K562 (cell line): ENCODE results near the gene SNX9. TPM values are rescaled to one million over a fixed set of nuclear protein-coding genes. Genes with fewer than 3 reads are reported as not detected.
A peak's percentile ranks its signal among the peaks of the same experiment; 100 is the strongest.

Source experiments
- ATAC-seq: fragments of 200-7000 bp; cut with Tn5 transposase; 3 replicates; pipeline ENCODE4 v1.9.1; 2020; ENCODE audit warnings: moderate library complexity
- BruUV-seq: library from RNA; stranded (reverse); fragments of 400-500 nt; replicated peaks from 2 replicates; lab custom pipeline; 2021; lab: Mats Ljungman, UMichigan
- CTCF ChIA-PET: fragments of 300-600 bp; formaldehyde crosslinking; extraction: SDS; loops from one replicate; lab custom pipeline; 2021; ENCODE audit warnings: low intra/inter-chr PET ratio; lab: Yijun Ruan, JAX
- POLR2A ChIA-PET: fragments of 300-600, 350-650 bp; sonication (Branson Sonifier 250); formaldehyde crosslinking; extraction: SDS; loops from one replicate; lab custom pipeline; 2021; ENCODE audit warnings: antibody characterized with exemption, inconsistent platforms; lab: Yijun Ruan, JAX
- DNase-seq, 4 experiments: peaks; one replicate each; pipeline versions ENCODE4 v3.0.0 to v3.0.0-alpha.2; 2011 to 2018; ENCODE audit warnings: low spot score in 3 of 4, mixed read lengths in 3 of 4; ENCODE audit errors: extremely low read depth in 1 of 4
- FAIRE-seq: peaks from 2 replicates; lab custom pipeline; 2011; peaks lifted over from hg19 to GRCh38; lab: Jason Lieb, UNC
- H2AFZ ChIP-seq: 2 replicates; pipeline ENCODE4 v1.6.0; 2011; ENCODE audit warnings: low read depth, low read length, control low read depth, inconsistent platforms
- H3K27ac ChIP-seq: fragments of 200-600 bp; 3 replicates; pipeline ENCODE4 v1.8.0; 2011; ENCODE audit warnings: low read depth, mild to moderate bottlenecking, control low read depth, inconsistent platforms, low read length, moderate library complexity, mixed read lengths; ENCODE audit errors: extremely low read depth
- H3K27me3 ChIP-seq, 2 experiments: fragments of 300-600 bp in 1 of 2; 2 replicates in 1 of 2; 3 replicates in 1 of 2; pipeline versions ENCODE4 v1.6.0 to v1.8.0; 2011; ENCODE audit warnings: inconsistent platforms in 2 of 2, low read length in 2 of 2, mild to moderate bottlenecking in 1 of 2, mixed read lengths in 1 of 2, moderate library complexity in 1 of 2; ENCODE audit not compliant: control insufficient read depth in 2 of 2, insufficient read depth in 2 of 2
- H3K36me3 ChIP-seq: fragments of 300-600 bp; 3 replicates; pipeline ENCODE4 v1.8.0; 2011; ENCODE audit warnings: mild to moderate bottlenecking, low read length, inconsistent platforms; ENCODE audit not compliant: control insufficient read depth, insufficient read depth
- H3K4me1 ChIP-seq, 2 experiments: fragments of 200-600 bp in 1 of 2; replicated peaks in 1 of 2; 2 replicates in 1 of 2; 3 replicates in 1 of 2; pipeline versions ENCODE4 v1.5.1 to v1.8.0; 2011; ENCODE audit warnings: inconsistent platforms in 2 of 2, low read length in 2 of 2, mild to moderate bottlenecking in 1 of 2, mixed read lengths in 1 of 2, moderate library complexity in 1 of 2; ENCODE audit not compliant: control insufficient read depth in 2 of 2, insufficient read depth in 2 of 2
- H3K4me2 ChIP-seq: 2 replicates; pipeline ENCODE4 v1.6.1; 2011; ENCODE audit warnings: low read length, control low read depth, inconsistent platforms, mixed read lengths; ENCODE audit not compliant: insufficient read depth
- H3K4me3 ChIP-seq: fragments of 200-600 bp; sonication (generic), shearing (Covaris generic); 2 replicates; pipeline ENCODE4 v1.5.1; 2016; ENCODE audit warnings: control low read depth, inconsistent platforms
- H3K79me2 ChIP-seq: fragments of 200-600 bp; 3 replicates; pipeline ENCODE4 v1.8.0; 2011; ENCODE audit warnings: low read length, inconsistent platforms; ENCODE audit not compliant: control insufficient read depth, insufficient read depth
- H3K9ac ChIP-seq, 2 experiments: 2 replicates each; pipeline versions ENCODE4 v1.6.0 to v1.6.1; 2011; ENCODE audit warnings: low read depth in 2 of 2, low read length in 2 of 2, control low read depth in 1 of 2, inconsistent platforms in 1 of 2, mild to moderate bottlenecking in 1 of 2, mixed read lengths in 1 of 2; ENCODE audit not compliant: insufficient read depth in 1 of 2
- H3K9me1 ChIP-seq: one replicate; pipeline ENCODE4 v1.6.0; 2011; ENCODE audit warnings: inconsistent platforms, mild to moderate bottlenecking, low read length, moderate library complexity; ENCODE audit not compliant: control insufficient read depth, insufficient read depth
- H3K9me3 ChIP-seq: replicated peaks from 2 replicates; pipeline ENCODE4 v1.5.1; 2011; ENCODE audit warnings: low read depth, low read length, inconsistent platforms; ENCODE audit not compliant: control insufficient read depth, insufficient read depth
- H4K20me1 ChIP-seq: replicated peaks from 2 replicates; pipeline ENCODE4 v1.6.1; 2011; ENCODE audit warnings: low read length, inconsistent platforms, mixed read lengths; ENCODE audit not compliant: control insufficient read depth, insufficient read depth
- BCL6 ChIP-seq: fragments of 250-450 bp; sonication (Bioruptor Pico); IDR thresholded peaks from 2 replicates; pipeline ENCODE4 v1.4.0; 2020
- MEF2A ChIP-seq: IDR thresholded peaks from 2 replicates; pipeline ENCODE4 v1.6.1; 2011; ENCODE audit warnings: low read depth, mild to moderate bottlenecking, low read length, moderate library complexity; ENCODE audit not compliant: control insufficient read depth
- POLR2A ChIP-seq: fragments of 450-650 bp; conservative IDR thresholded peaks from 2 replicates; pipeline ENCODE4 v1.6.1; 2016
- SMAD1 ChIP-seq: fragments of 150-350 bp; IDR thresholded peaks from 2 replicates; pipeline ENCODE4 v1.6.1; 2014; ENCODE audit warnings: low read length, low read depth; ENCODE audit not compliant: partially characterized antibody
- TEAD4 ChIP-seq, 2 experiments: sonication (generic) in 1 of 2; formaldehyde crosslinking in 1 of 2; IDR thresholded peaks; 2 replicates each; pipeline versions ENCODE4 v1.6.1 to v1.8.0; 2012 to 2022; ENCODE audit warnings: borderline replicate concordance in 1 of 2, inconsistent platforms in 1 of 2, low read length in 1 of 2, mild to moderate bottlenecking in 1 of 2, missing genetic modification reagents in 1 of 2
- TFAM ChIP-seq: fragments of 250-450 bp; sonication (Bioruptor Pico); conservative IDR thresholded peaks from 2 replicates; pipeline ENCODE4 v1.5.0; 2021; ENCODE audit warnings: mild to moderate bottlenecking, moderate library complexity
- ZBTB12 ChIP-seq: fragments of 250-450 bp; sonication (Bioruptor Pico); IDR thresholded peaks from 2 replicates; pipeline ENCODE4 v1.4.0; 2020
- ZKSCAN3 ChIP-seq: fragments of 250-450 bp; sonication (Bioruptor Pico); IDR thresholded peaks from 2 replicates; pipeline ENCODE4 v1.4.0; 2020
- ZNF583 ChIP-seq: fragments of 250-450 bp; sonication (Bioruptor Pico); IDR thresholded peaks from 2 replicates; pipeline ENCODE4 v1.4.0; 2020
- ZZZ3 ChIP-seq: fragments of 450-650 bp; IDR thresholded peaks from 2 replicates; pipeline ENCODE4 v1.6.1; 2016; ENCODE audit warnings: antibody characterized with exemption, mild to moderate bottlenecking, moderate library complexity
- WGBS: fragments of 100-300 bp; shearing (Covaris generic); methylation state at CpG from one replicate; pipeline ENCODE4 v1.1.6; 2016; ENCODE audit warnings: low coverage, mixed read lengths; ENCODE audit not compliant: insufficient coverage; ENCODE audit errors: missing lambda C conversion rate; 5-methylcytosine and 5-hydroxymethylcytosine counted together
- in situ Hi-C: fragments of 300-500 bp; cut with MboI; formaldehyde crosslinking; loops from 4 replicates; pipeline ENCODE4 v1.15.0; 2018; ENCODE audit warnings: inconsistent platforms, mixed read lengths
- intact Hi-C: fragments of 100-400 bp; cut with micrococcal nuclease; formaldehyde crosslinking; loops from 2 replicates; pipeline ENCODE4 v1.14.2; 2022
- polyA plus RNA-seq, 8 experiments: library from polyadenylated mRNA; depleted of rRNA in 4 of 8; stranded (reverse) in 5 of 8; unstranded in 3 of 8; fragments of >200 nt; fragmentation: Nextera tagmentation in 2 of 8; fragmentation: Illumina TruSeq in 1 of 8; extraction: Ambion mirVana in 2 of 8; extraction: Trizol in 1 of 8; gene quantifications; 2 replicates each; pipeline versions ENCODE4 v1.2.1 to v1.2.3, GENCODE V29; 2011 to 2014; ENCODE audit warnings: inconsistent platforms in 1 of 8, missing spikeins in 1 of 8
- total RNA-seq, 7 experiments: library from RNA; depleted of rRNA in 6 of 7; stranded (reverse); fragments of >200 nt in 6 of 7; fragmentation: Illumina TruSeq in 2 of 7; extraction: Trizol in 2 of 7; gene quantifications; 2 replicates each; pipeline versions ENCODE4 v1.2.1 to v1.2.3, GENCODE V29; 2011 to 2021; ENCODE audit warnings: low replicate concordance in 1 of 7
- TF ChIP-seq, protein P1 (sequence below): fragments of 450-650 bp; IDR thresholded peaks from 2 replicates; pipeline ENCODE4 v1.6.1; 2016
- TF ChIP-seq, protein P2 (sequence below): sonication (generic); formaldehyde crosslinking; IDR thresholded peaks from 2 replicates; pipeline ENCODE4 v1.8.1; 2022; ENCODE audit warnings: missing genetic modification reagents
- TF ChIP-seq, protein P3 (sequence below): fragments of 200-400 bp; formaldehyde crosslinking; IDR thresholded peaks from 2 replicates; pipeline ENCODE4 v1.6.1; 2017; ENCODE audit warnings: mild to moderate bottlenecking, low read depth, low read length, moderate library complexity
- TF ChIP-seq, protein P4 (sequence below), 2 experiments: IDR thresholded peaks in 1 of 2; conservative IDR thresholded peaks in 1 of 2; 2 replicates each; pipeline ENCODE4 v1.6.1; 2016; ENCODE audit warnings: low read depth in 2 of 2, mild to moderate bottlenecking in 1 of 2, missing compliant biosample characterization in 1 of 2, missing genetic modification characterization in 1 of 2, moderate library complexity in 1 of 2

The SNX9 gene
- total and polyA plus RNA-seq, 9 of the 15 experiments (the other 6 are each of a cell fraction or from before 2014, with no cell fraction given) = 6.0 to 81.7 (median 57.1) TPM

- 48% methylated on average over 1 of the region's 1 CpG for WGBS
- no TSS peak for BruUV-seq
- in situ Hi-C loops = no loop called here
- TF ChIP-seq MEF2A = no peak
- TF ChIP-seq BCL6 (CRISPR knock-in tag) = no peak
- no peak for TF ChIP-seq POLR2A
- TF ChIP-seq ZKSCAN3 (CRISPR knock-in tag) = no peak
- TF ChIP-seq, protein P1, sequence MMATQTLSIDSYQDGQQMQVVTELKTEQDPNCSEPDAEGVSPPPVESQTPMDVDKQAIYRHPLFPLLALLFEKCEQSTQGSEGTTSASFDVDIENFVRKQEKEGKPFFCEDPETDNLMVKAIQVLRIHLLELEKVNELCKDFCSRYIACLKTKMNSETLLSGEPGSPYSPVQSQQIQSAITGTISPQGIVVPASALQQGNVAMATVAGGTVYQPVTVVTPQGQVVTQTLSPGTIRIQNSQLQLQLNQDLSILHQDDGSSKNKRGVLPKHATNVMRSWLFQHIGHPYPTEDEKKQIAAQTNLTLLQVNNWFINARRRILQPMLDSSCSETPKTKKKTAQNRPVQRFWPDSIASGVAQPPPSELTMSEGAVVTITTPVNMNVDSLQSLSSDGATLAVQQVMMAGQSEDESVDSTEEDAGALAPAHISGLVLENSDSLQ = peak; percentile 82
- no peak for TF ChIP-seq TFAM (CRISPR knock-in tag)
- TF ChIP-seq, protein P2, sequence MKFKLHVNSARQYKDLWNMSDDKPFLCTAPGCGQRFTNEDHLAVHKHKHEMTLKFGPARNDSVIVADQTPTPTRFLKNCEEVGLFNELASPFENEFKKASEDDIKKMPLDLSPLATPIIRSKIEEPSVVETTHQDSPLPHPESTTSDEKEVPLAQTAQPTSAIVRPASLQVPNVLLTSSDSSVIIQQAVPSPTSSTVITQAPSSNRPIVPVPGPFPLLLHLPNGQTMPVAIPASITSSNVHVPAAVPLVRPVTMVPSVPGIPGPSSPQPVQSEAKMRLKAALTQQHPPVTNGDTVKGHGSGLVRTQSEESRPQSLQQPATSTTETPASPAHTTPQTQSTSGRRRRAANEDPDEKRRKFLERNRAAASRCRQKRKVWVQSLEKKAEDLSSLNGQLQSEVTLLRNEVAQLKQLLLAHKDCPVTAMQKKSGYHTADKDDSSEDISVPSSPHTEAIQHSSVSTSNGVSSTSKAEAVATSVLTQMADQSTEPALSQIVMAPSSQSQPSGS (CRISPR knock-in tag) = no peak
- TF ChIP-seq ZNF583 (CRISPR knock-in tag) = no peak
- TF ChIP-seq ZBTB12 (CRISPR knock-in tag) = no peak
- TF ChIP-seq, protein P3, sequence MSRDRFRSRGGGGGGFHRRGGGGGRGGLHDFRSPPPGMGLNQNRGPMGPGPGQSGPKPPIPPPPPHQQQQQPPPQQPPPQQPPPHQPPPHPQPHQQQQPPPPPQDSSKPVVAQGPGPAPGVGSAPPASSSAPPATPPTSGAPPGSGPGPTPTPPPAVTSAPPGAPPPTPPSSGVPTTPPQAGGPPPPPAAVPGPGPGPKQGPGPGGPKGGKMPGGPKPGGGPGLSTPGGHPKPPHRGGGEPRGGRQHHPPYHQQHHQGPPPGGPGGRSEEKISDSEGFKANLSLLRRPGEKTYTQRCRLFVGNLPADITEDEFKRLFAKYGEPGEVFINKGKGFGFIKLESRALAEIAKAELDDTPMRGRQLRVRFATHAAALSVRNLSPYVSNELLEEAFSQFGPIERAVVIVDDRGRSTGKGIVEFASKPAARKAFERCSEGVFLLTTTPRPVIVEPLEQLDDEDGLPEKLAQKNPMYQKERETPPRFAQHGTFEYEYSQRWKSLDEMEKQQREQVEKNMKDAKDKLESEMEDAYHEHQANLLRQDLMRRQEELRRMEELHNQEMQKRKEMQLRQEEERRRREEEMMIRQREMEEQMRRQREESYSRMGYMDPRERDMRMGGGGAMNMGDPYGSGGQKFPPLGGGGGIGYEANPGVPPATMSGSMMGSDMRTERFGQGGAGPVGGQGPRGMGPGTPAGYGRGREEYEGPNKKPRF = no peak
- no peak for TF ChIP-seq ZZZ3
- TF ChIP-seq TEAD4 (IDR thresholded peaks at IDR 0.05; ENCODE audit: low read length) = no peak
- no peak for TF ChIP-seq TEAD4 (CRISPR knock-in tag; IDR thresholded peaks at IDR 0.05; ENCODE audit: borderline replicate concordance)
- TF ChIP-seq, protein P4, sequence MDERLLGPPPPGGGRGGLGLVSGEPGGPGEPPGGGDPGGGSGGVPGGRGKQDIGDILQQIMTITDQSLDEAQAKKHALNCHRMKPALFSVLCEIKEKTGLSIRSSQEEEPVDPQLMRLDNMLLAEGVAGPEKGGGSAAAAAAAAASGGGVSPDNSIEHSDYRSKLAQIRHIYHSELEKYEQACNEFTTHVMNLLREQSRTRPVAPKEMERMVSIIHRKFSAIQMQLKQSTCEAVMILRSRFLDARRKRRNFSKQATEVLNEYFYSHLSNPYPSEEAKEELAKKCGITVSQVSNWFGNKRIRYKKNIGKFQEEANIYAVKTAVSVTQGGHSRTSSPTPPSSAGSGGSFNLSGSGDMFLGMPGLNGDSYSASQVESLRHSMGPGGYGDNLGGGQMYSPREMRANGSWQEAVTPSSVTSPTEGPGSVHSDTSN (CRISPR knock-in tag; IDR thresholded peaks at IDR 0.05; ENCODE audit: low read depth) = no peak
- TF ChIP-seq, protein P4 (tag; conservative IDR thresholded peaks at IDR 0.05; ENCODE audit: low read depth) = peak; percentile 90
- no peak for TF ChIP-seq SMAD1
Observed at GRCh38 chr6:157788180-157788579, 34.9 kb upstream of the SNX9 start.

More at GRCh38 chr6:157788180-157788579, 34.9 kb upstream of the SNX9 start:
- no peaks in the 10 kb centered on the region for H3K79me2 ChIP-seq
- ATAC-seq = no peak
- no peak overlapping the region for H3K9ac ChIP-seq
- ChIA-PET CTCF (no interaction called here), POLR2A (interaction anchor here (0.9 to 1.3 kb wide), 3 partner anchors 10 to 16 kb away, joined by 3 read pairs; no protein-coding TSS in a partner anchor)
- DNase-seq = no peak
- H3K4me2 ChIP-seq = no peak overlapping the region
- intact Hi-C loops = no loop called here
- no peaks in the 10 kb centered on the region for H4K20me1 ChIP-seq
- no peaks in the 10 kb centered on the region for H3K9me3 ChIP-seq
- no peak overlapping the region for H2AFZ ChIP-seq
- H3K9me1 ChIP-seq = no peaks in the 10 kb centered on the region
- no peak overlapping the region for H3K4me3 ChIP-seq
- H3K4me1 ChIP-seq = peaks cover 4 to 7% of the 10 kb centered on the region in 2 experiments; a peak in 3 of 5 replicates
- no peak overlapping the region for H3K27ac ChIP-seq
- no peak for FAIRE-seq
- H3K27me3 ChIP-seq = no peaks in the 10 kb centered on the region
- H3K36me3 ChIP-seq = no peaks in the 10 kb centered on the region
